ENCODE measurements around the gene MAN2C1.

GRCh38 chr15:75342221-75342620 lies 26.2 kb downstream of the MAN2C1 start:
- TF ChIP-seq CTCF (IDR thresholded peaks at IDR 0.05) (no peak), POLR2A (IDR thresholded peaks at IDR 0.05) (no peak)

Data from heart left ventricle (tissue), 13 donors.